ENCODE data around the gene GALNT11.
"Not testable (repeated sequence)": the region's sequence is repeated elsewhere in the genome, so short reads cannot be mapped to it uniquely, and the experiment has no call there.

Gene GALNT11

GRCh38 chr7:152025077-152025936 is at the start of gene GALNT11:
Gene GALNT11, plus strand, starts transcription at chr7:152025674. Its CDS starts 68,554 bp downstream, at chr7:152094228.
- DNase-seq = peak; percentile 47

- no peak for DNase-seq
Measured at GRCh38 chr7:151978616-151979015, 46.9 kb upstream of the GALNT11 start.

GRCh38 chr7:151981223-151981622 is 44.3 kb upstream of the GALNT11 start:
- no peak for DNase-seq

GRCh38 chr7:151982806-151983205 is 42.7 kb upstream of the GALNT11 start:
- no peak for DNase-seq

- no peak for DNase-seq
Measured at GRCh38 chr7:151984612-151985011, 40.9 kb upstream of the GALNT11 start.

GRCh38 chr7:151987748-151988529 is 37.5 kb upstream of the GALNT11 start:
- no peak for DNase-seq

GRCh38 chr7:151992375-151992774 is 33.1 kb upstream of the GALNT11 start:
- DNase-seq = peak; percentile 48

- peak; percentile 19 for DNase-seq
Measured at GRCh38 chr7:151993977-151994676, 31.3 kb upstream of the GALNT11 start.

- DNase-seq = no peak
Measured at GRCh38 chr7:151999424-152000090, 25.9 kb upstream of the GALNT11 start.

GRCh38 chr7:152000191-152000590 is 25.3 kb upstream of the GALNT11 start:
- no peak for DNase-seq

- DNase-seq = no peak
Measured at GRCh38 chr7:152006336-152006735, 19.1 kb upstream of the GALNT11 start.

- DNase-seq = no peak
Measured at GRCh38 chr7:152011860-152012259, 13.6 kb upstream of the GALNT11 start.

- DNase-seq = no peak
Measured at GRCh38 chr7:152013230-152013629, 12.2 kb upstream of the GALNT11 start.

GRCh38 chr7:152013974-152014373 is 11.5 kb upstream of the GALNT11 start:
- DNase-seq = no peak

- no peak for DNase-seq
Measured at GRCh38 chr7:152014722-152015121, 10.8 kb upstream of the GALNT11 start.

- DNase-seq = no peak
Measured at GRCh38 chr7:152015600-152015999, 9.9 kb upstream of the GALNT11 start.

- no peak for DNase-seq
Measured at GRCh38 chr7:152016947-152017346, 8.5 kb upstream of the GALNT11 start.

- DNase-seq = not testable (repeated sequence)
Measured at GRCh38 chr7:152017683-152018082, 7.8 kb upstream of the GALNT11 start.

- not testable (repeated sequence) for DNase-seq
Measured at GRCh38 chr7:152021740-152022139, 3.7 kb upstream of the GALNT11 start.

GRCh38 chr7:152025937-152026890 is 740 bp downstream of the GALNT11 start:
- DNase-seq = no peak
